H9 (cell line): ENCODE measurements around the gene TENM4. TPM values are rescaled to one million over a fixed set of nuclear protein-coding genes. Genes with fewer than 3 reads are reported as not detected.

Source experiments
- DNase-seq: peaks from one replicate; pipeline ENCODE4 v3.0.0-alpha.2; 2017
- H2AFZ ChIP-seq: one replicate; pipeline ENCODE4 v1.6.1; 2013; ENCODE audit warnings: mild to moderate bottlenecking, low read length, control low read depth, moderate library complexity
- H2AK5ac ChIP-seq: 2 replicates; pipeline ENCODE4 v1.6.1; 2013; ENCODE audit warnings: low read length, control low read depth, mixed read lengths; ENCODE audit not compliant: insufficient read length
- H2BK120ac ChIP-seq: one replicate; pipeline ENCODE4 v1.6.1; 2013; ENCODE audit warnings: low read depth, mild to moderate bottlenecking, low read length, control low read depth, inconsistent platforms; ENCODE audit not compliant: poor library complexity, severe bottlenecking
- H2BK12ac ChIP-seq: 2 replicates; pipeline ENCODE4 v1.6.1; 2013; ENCODE audit warnings: low read length, control low read depth, mixed read lengths, low read depth; ENCODE audit not compliant: insufficient read length
- H2BK15ac ChIP-seq: 2 replicates; pipeline ENCODE4 v1.6.1; 2013; ENCODE audit warnings: low read depth, low read length, control low read depth
- H2BK20ac ChIP-seq: one replicate; pipeline ENCODE4 v1.6.1; 2013; ENCODE audit warnings: low read depth, mild to moderate bottlenecking, low read length, control low read depth, inconsistent platforms; ENCODE audit not compliant: poor library complexity, severe bottlenecking
- H2BK5ac ChIP-seq: 2 replicates; pipeline ENCODE4 v1.6.1; 2013; ENCODE audit warnings: low read length, control low read depth, mixed read lengths; ENCODE audit not compliant: insufficient read length
- H3K14ac ChIP-seq: 2 replicates; pipeline ENCODE4 v1.6.1; 2013; ENCODE audit warnings: low read length, control low read depth; ENCODE audit not compliant: insufficient read depth
- H3K18ac ChIP-seq: 2 replicates; pipeline ENCODE4 v1.6.1; 2013; ENCODE audit warnings: low read depth, mild to moderate bottlenecking, mixed read lengths, low read length, control low read depth; ENCODE audit not compliant: insufficient read length
- H3K23ac ChIP-seq: 2 replicates; pipeline ENCODE4 v1.6.1; 2013; ENCODE audit warnings: low read length, control low read depth, mixed read lengths, low read depth; ENCODE audit not compliant: insufficient read length
- H3K23me2 ChIP-seq: 2 replicates; pipeline ENCODE4 v1.6.1; 2013; ENCODE audit warnings: low read depth, mild to moderate bottlenecking, mixed read lengths, low read length, control low read depth; ENCODE audit not compliant: insufficient read length, poor library complexity, severe bottlenecking
- H3K27ac ChIP-seq: 2 replicates; pipeline ENCODE4 v1.5.1; 2013; ENCODE audit warnings: low read length, control low read depth, mixed read lengths, low read depth; ENCODE audit not compliant: insufficient read length
- H3K27me3 ChIP-seq: 2 replicates; pipeline ENCODE4 v1.6.1; 2013; ENCODE audit warnings: low read length, control low read depth, inconsistent platforms; ENCODE audit not compliant: insufficient read depth
- H3K4ac ChIP-seq: 2 replicates; pipeline ENCODE4 v1.6.1; 2013; ENCODE audit warnings: low read depth, mild to moderate bottlenecking, control low read depth, inconsistent platforms, low read length, moderate library complexity
- H3K4me1 ChIP-seq: 2 replicates; pipeline ENCODE4 v1.6.1; 2013; ENCODE audit warnings: low read length, control low read depth, inconsistent platforms; ENCODE audit not compliant: insufficient read depth
- H3K4me2 ChIP-seq: 2 replicates; pipeline ENCODE4 v1.6.1; 2013; ENCODE audit warnings: low read length, control low read depth, mixed read lengths; ENCODE audit not compliant: insufficient read length, insufficient read depth
- H3K56ac ChIP-seq: 2 replicates; pipeline ENCODE4 v1.6.1; 2013; ENCODE audit warnings: low read depth, mild to moderate bottlenecking, mixed read lengths, low read length, control low read depth; ENCODE audit not compliant: insufficient read length
- H3K79me1 ChIP-seq: 2 replicates; pipeline ENCODE4 v1.6.1; 2013; ENCODE audit warnings: low read depth, mild to moderate bottlenecking, moderate library complexity, low read length, control low read depth, inconsistent platforms; ENCODE audit not compliant: insufficient read depth, poor library complexity, severe bottlenecking
- H3K79me2 ChIP-seq: 2 replicates; pipeline ENCODE4 v1.6.1; 2013; ENCODE audit warnings: low read length, control low read depth, inconsistent platforms; ENCODE audit not compliant: insufficient read depth
- H3K9ac ChIP-seq: 2 replicates; pipeline ENCODE4 v1.6.1; 2013; ENCODE audit warnings: low read length, control low read depth, mixed read lengths; ENCODE audit not compliant: insufficient read length; ENCODE audit errors: extremely low read depth
- H3K9me3 ChIP-seq: one replicate; pipeline ENCODE4 v1.6.1; 2013; ENCODE audit warnings: low read depth, low read length, inconsistent platforms; ENCODE audit not compliant: control insufficient read depth
- H3T11ph ChIP-seq: one replicate; pipeline ENCODE4 v1.6.1; 2013; ENCODE audit warnings: mild to moderate bottlenecking, low read length, control low read depth, inconsistent platforms
- H4K20me1 ChIP-seq: one replicate; pipeline ENCODE4 v1.6.1; 2013; ENCODE audit not compliant: control insufficient read depth, insufficient read length, insufficient read depth
- H4K5ac ChIP-seq: 2 replicates; pipeline ENCODE4 v1.6.1; 2013; ENCODE audit warnings: low read depth, mild to moderate bottlenecking, mixed read lengths, low read length, control low read depth; ENCODE audit not compliant: insufficient read length
- H4K8ac ChIP-seq: replicated peaks from 2 replicates; pipeline ENCODE4 v1.6.1; 2013; ENCODE audit warnings: low read length, control low read depth, mixed read lengths, low read depth; ENCODE audit not compliant: insufficient read length
- H4K91ac ChIP-seq: 2 replicates; pipeline ENCODE4 v1.6.1; 2013; ENCODE audit warnings: low read depth, mild to moderate bottlenecking, moderate library complexity, mixed read lengths, low read length, control low read depth; ENCODE audit not compliant: insufficient read length
- H3K27ac Mint-ChIP-seq, 3 experiments: 2 replicates in 2 of 3; 3 replicates in 1 of 3; pipeline ENCODE4 v1.8.0; 2020 to 2021; ENCODE audit warnings: mixed read lengths in 3 of 3, mild to moderate bottlenecking in 1 of 3, moderate library complexity in 1 of 3
- H3K27me3 Mint-ChIP-seq: 2 replicates; pipeline ENCODE4 v1.8.0; 2021; ENCODE audit warnings: low read depth, mild to moderate bottlenecking, moderate library complexity, mixed read lengths
- H3K36me3 Mint-ChIP-seq, 3 experiments: 2 replicates in 2 of 3; 3 replicates in 1 of 3; pipeline ENCODE4 v1.8.0; 2020 to 2021; ENCODE audit warnings: low read depth in 3 of 3, mixed read lengths in 3 of 3; ENCODE audit not compliant: insufficient read depth in 1 of 3
- H3K4me1 Mint-ChIP-seq, 2 experiments: 2 replicates each; pipeline ENCODE4 v1.8.0; 2020; ENCODE audit warnings: mixed read lengths in 2 of 2
- H3K4me3 Mint-ChIP-seq, 2 experiments: 2 replicates in 1 of 2; 3 replicates in 1 of 2; pipeline ENCODE4 v1.8.0; 2020 to 2021; ENCODE audit warnings: mild to moderate bottlenecking in 2 of 2, mixed read lengths in 2 of 2, moderate library complexity in 1 of 2
- H3K9me3 Mint-ChIP-seq, 2 experiments: 2 replicates in 1 of 2; 3 replicates in 1 of 2; pipeline ENCODE4 v1.8.0; 2020; ENCODE audit warnings: mild to moderate bottlenecking in 2 of 2, mixed read lengths in 2 of 2, moderate library complexity in 1 of 2
- WGBS: extraction: QIAGEN DNeasy Blood & Tissue Kit; methylation state at CpG from one replicate; pipeline ENCODE4 v1.1.7; 2013; ENCODE audit warnings: missing lambda C conversion rate, low lambda C conversion rate, mixed read lengths; ENCODE audit not compliant: insufficient read length; ENCODE audit errors: extremely low coverage; 5-methylcytosine and 5-hydroxymethylcytosine counted together
- total RNA-seq: library from RNA; stranded (reverse); gene quantifications from 2 replicates; pipeline ENCODE4 v1.2.1, GENCODE V29; 2021
- TF ChIP-seq, protein P1 (sequence below): fragments of 200-600 bp; sonication (generic); conservative IDR thresholded peaks from 3 replicates; pipeline ENCODE4 v1.8.0; 2021; ENCODE audit warnings: antibody characterized with exemption, mild to moderate bottlenecking

Gene TENM4
- total RNA-seq, 1 experiment from 2014 or later = 4.6 TPM

DNA sequence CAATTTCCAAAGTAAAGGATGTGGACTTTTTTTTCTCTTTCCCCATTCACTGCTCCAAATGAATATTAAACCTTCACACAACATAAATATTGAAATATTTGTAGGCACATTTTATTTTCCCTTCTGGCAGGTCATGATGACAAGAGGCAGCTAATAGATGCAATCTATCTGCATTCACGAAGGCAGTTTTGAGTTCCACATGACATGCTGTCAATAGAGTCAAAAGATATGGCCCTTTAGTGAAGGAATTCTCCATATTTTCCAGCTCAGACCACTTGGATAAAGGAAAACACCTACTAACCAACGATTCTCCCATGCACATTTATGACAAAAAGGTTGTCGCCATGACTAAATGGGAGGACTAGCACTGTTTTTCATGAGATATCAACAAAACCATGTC is 37.9 kb downstream of the TENM4 start:
- no peaks in the 10 kb centered on the region for H4K20me1 ChIP-seq
- H3K14ac ChIP-seq = no peak overlapping the region
- TF ChIP-seq, protein P1, sequence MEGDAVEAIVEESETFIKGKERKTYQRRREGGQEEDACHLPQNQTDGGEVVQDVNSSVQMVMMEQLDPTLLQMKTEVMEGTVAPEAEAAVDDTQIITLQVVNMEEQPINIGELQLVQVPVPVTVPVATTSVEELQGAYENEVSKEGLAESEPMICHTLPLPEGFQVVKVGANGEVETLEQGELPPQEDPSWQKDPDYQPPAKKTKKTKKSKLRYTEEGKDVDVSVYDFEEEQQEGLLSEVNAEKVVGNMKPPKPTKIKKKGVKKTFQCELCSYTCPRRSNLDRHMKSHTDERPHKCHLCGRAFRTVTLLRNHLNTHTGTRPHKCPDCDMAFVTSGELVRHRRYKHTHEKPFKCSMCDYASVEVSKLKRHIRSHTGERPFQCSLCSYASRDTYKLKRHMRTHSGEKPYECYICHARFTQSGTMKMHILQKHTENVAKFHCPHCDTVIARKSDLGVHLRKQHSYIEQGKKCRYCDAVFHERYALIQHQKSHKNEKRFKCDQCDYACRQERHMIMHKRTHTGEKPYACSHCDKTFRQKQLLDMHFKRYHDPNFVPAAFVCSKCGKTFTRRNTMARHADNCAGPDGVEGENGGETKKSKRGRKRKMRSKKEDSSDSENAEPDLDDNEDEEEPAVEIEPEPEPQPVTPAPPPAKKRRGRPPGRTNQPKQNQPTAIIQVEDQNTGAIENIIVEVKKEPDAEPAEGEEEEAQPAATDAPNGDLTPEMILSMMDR = no peak
- H3K4me2 ChIP-seq = no peak overlapping the region
- H2AFZ ChIP-seq = no peak overlapping the region
- no peaks in the 10 kb centered on the region for H3K79me2 ChIP-seq
- no peak overlapping the region for H3K27ac Mint-ChIP-seq
- H3K4ac ChIP-seq = no peak overlapping the region
- no peak overlapping the region for H2BK15ac ChIP-seq
- H3K9me3 Mint-ChIP-seq = no peaks in the 10 kb centered on the region
- no peaks in the 10 kb centered on the region for H3K9me3 ChIP-seq
- no peak overlapping the region for H2BK120ac ChIP-seq
- no peak overlapping the region for H3K27ac ChIP-seq
- no CpG with 5 or more reads among the region's 3 CpGs for WGBS
- H3T11ph ChIP-seq = no peak overlapping the region
- no peak overlapping the region for H3K56ac ChIP-seq
- H3K23me2 ChIP-seq = no peaks in the 10 kb centered on the region
- H4K8ac ChIP-seq = no peak overlapping the region
- peaks cover 3 to 8% of the 10 kb centered on the region in 2 experiments; a peak in 3 of 4 replicates for H3K4me1 Mint-ChIP-seq
- no peaks in the 10 kb centered on the region for H3K4me1 ChIP-seq
- H3K79me1 ChIP-seq = no peaks in the 10 kb centered on the region
- H2BK20ac ChIP-seq = no peak overlapping the region
- no peak overlapping the region for H4K5ac ChIP-seq
- DNase-seq = no peak
- H2BK12ac ChIP-seq = no peak overlapping the region
- no peaks in the 10 kb centered on the region for H3K36me3 Mint-ChIP-seq
- no peak overlapping the region for H3K23ac ChIP-seq
- H3K27me3 ChIP-seq = no peaks in the 10 kb centered on the region
- no peak overlapping the region for H3K9ac ChIP-seq
- no peak overlapping the region for H3K4me3 Mint-ChIP-seq
- no peak overlapping the region for H3K18ac ChIP-seq
- H2BK5ac ChIP-seq = no peak overlapping the region
- no peak overlapping the region for H2AK5ac ChIP-seq
- no peaks in the 10 kb centered on the region for H3K27me3 Mint-ChIP-seq
- H4K91ac ChIP-seq = no peak overlapping the region
